SK-N-SH (cell line): Measurements from ENCODE around the gene PANK4.
"Not testable (repeated sequence)": the region's sequence is repeated elsewhere in the genome, so short reads cannot be mapped to it uniquely, and the experiment has no call there.

Experiments
- CTCF ChIP-seq: fragments of 200-600 bp; sonication (generic); IDR thresholded peaks from 2 replicates; pipeline ENCODE4 v1.6.1; 2017; ENCODE audit warnings: antibody characterized with exemption, mild to moderate bottlenecking, moderate library complexity
- EP300 ChIP-seq, 2 experiments: IDR thresholded peaks; 2 replicates each; pipeline versions ENCODE4 v1.4.0 to v1.6.1; 2012; ENCODE audit warnings: borderline replicate concordance in 1 of 2, low read depth in 1 of 2, low read length in 1 of 2
- FOXJ3 ChIP-seq: sonication (generic); formaldehyde crosslinking; IDR thresholded peaks from 2 replicates; pipeline ENCODE4 v1.5.1; 2020; ENCODE audit warnings: mild to moderate bottlenecking, missing genetic modification reagents
- GATA2 ChIP-seq: sonication (generic); formaldehyde crosslinking; IDR thresholded peaks from 2 replicates; pipeline ENCODE4 v1.5.0; 2020; ENCODE audit warnings: mild to moderate bottlenecking, missing genetic modification reagents
- NRF1 ChIP-seq: IDR thresholded peaks from 2 replicates; pipeline ENCODE4 v1.6.1; 2012; ENCODE audit warnings: low read depth, mild to moderate bottlenecking, low read length
- RFX5 ChIP-seq: IDR thresholded peaks from 2 replicates; pipeline ENCODE4 v1.6.1; 2012; ENCODE audit warnings: mild to moderate bottlenecking, improper control_type of control experiment, low read length
- SIN3A ChIP-seq: IDR thresholded peaks from 2 replicates; pipeline ENCODE4 v1.6.1; 2012; ENCODE audit warnings: low read depth, mild to moderate bottlenecking, low read length, moderate library complexity, borderline replicate concordance
- TAF1 ChIP-seq: IDR thresholded peaks from 2 replicates; pipeline ENCODE4 v1.6.1; 2012; ENCODE audit warnings: low read depth, mild to moderate bottlenecking, low read length, moderate library complexity, borderline replicate concordance
- TEAD4 ChIP-seq: IDR thresholded peaks from 2 replicates; pipeline ENCODE4 v1.4.0; 2012; ENCODE audit warnings: mild to moderate bottlenecking, borderline replicate concordance; ENCODE audit not compliant: insufficient read depth
- ZBTB33 ChIP-seq: IDR thresholded peaks from 2 replicates; pipeline ENCODE4 v1.4.0; 2012; ENCODE audit warnings: low read depth, borderline replicate concordance
- TF ChIP-seq, protein P1 (sequence below): IDR thresholded peaks from 2 replicates; pipeline ENCODE4 v1.4.0; 2012; ENCODE audit warnings: low read depth
- TF ChIP-seq, protein P2 (sequence below): IDR thresholded peaks from 2 replicates; pipeline ENCODE4 v1.6.1; 2012; ENCODE audit warnings: mild to moderate bottlenecking, low read depth, low read length, moderate library complexity

GRCh38 chr1:2550309-2550861 is 24.0 kb upstream of the PANK4 start:
- TF ChIP-seq GATA2 (CRISPR knock-in tag); CTCF; ZBTB33; TAF1; SIN3A; FOXJ3 (CRISPR knock-in tag); EP300 (IDR thresholded peaks at IDR 0.05; ENCODE audit: borderline replicate concordance in 1 of 2, low read depth in 1 of 2, low read length in 1 of 2); RFX5; NRF1; TEAD4: not testable (repeated sequence)
- TF ChIP-seq, protein P1, sequence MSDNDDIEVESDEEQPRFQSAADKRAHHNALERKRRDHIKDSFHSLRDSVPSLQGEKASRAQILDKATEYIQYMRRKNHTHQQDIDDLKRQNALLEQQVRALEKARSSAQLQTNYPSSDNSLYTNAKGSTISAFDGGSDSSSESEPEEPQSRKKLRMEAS = not testable (repeated sequence)
- TF ChIP-seq, protein P2, sequence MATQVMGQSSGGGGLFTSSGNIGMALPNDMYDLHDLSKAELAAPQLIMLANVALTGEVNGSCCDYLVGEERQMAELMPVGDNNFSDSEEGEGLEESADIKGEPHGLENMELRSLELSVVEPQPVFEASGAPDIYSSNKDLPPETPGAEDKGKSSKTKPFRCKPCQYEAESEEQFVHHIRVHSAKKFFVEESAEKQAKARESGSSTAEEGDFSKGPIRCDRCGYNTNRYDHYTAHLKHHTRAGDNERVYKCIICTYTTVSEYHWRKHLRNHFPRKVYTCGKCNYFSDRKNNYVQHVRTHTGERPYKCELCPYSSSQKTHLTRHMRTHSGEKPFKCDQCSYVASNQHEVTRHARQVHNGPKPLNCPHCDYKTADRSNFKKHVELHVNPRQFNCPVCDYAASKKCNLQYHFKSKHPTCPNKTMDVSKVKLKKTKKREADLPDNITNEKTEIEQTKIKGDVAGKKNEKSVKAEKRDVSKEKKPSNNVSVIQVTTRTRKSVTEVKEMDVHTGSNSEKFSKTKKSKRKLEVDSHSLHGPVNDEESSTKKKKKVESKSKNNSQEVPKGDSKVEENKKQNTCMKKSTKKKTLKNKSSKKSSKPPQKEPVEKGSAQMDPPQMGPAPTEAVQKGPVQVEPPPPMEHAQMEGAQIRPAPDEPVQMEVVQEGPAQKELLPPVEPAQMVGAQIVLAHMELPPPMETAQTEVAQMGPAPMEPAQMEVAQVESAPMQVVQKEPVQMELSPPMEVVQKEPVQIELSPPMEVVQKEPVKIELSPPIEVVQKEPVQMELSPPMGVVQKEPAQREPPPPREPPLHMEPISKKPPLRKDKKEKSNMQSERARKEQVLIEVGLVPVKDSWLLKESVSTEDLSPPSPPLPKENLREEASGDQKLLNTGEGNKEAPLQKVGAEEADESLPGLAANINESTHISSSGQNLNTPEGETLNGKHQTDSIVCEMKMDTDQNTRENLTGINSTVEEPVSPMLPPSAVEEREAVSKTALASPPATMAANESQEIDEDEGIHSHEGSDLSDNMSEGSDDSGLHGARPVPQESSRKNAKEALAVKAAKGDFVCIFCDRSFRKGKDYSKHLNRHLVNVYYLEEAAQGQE = not testable (repeated sequence)
